ENCODE measurements around the gene RAB1B. TPM values are rescaled to one million over a fixed set of nuclear protein-coding genes. Genes with fewer than 3 reads are reported as not detected.

Gene RAB1B
- total RNA-seq, 1 experiment from 2014 or later: 380 TPM

GRCh38 chr11:66293777-66294625, 25.6 kb downstream of the RAB1B start:
- no peaks in the 10 kb centered on the region for H3F3A ChIP-seq (ENCODE audit: low read length, unreplicated experiment)
- ChIA-PET CTCF (no interaction called here), POLR2A (ENCODE audit: unreplicated experiment) (no interaction called here)
- H3K4me3 ChIP-seq (ENCODE audit: low read length): no peak overlapping the region
- ATAC-seq: no peak
- TF ChIP-seq EZH2phosphoT487 (IDR thresholded peaks at IDR 0.05; ENCODE audit: borderline replicate concordance, low read length): no peak
- TF ChIP-seq CTCF (conservative IDR thresholded peaks at IDR 0.05; ENCODE audit: low read depth, low read length): no peak
- no peak for TF ChIP-seq EZH2 (IDR thresholded peaks at IDR 0.05; ENCODE audit: low read length, unreplicated experiment)
- H3K4me2 ChIP-seq (ENCODE audit: low read length): no peak overlapping the region
- H2AFZ ChIP-seq (ENCODE audit: low read length): no peak overlapping the region
- no peaks in the 10 kb centered on the region for H3K9me2 ChIP-seq (replicated peaks; ENCODE audit: low read length)
- H4K20me1 ChIP-seq (ENCODE audit: low read length): no peaks in the 10 kb centered on the region
- intact Hi-C loops (cut with micrococcal nuclease): no loop called here
- no peak overlapping the region for H3K27ac ChIP-seq (ENCODE audit: low read length)
- H3K9ac ChIP-seq (ENCODE audit: low read length): no peak overlapping the region
- no TSS peak for BruUV-seq (replicated peaks)
- H3K79me2 ChIP-seq (ENCODE audit: low read length): no peaks in the 10 kb centered on the region
- peaks cover 9% of the 10 kb centered on the region for H3K4me1 ChIP-seq (ENCODE audit: insufficient read depth, low read length)
- peaks cover 12% of the 10 kb centered on the region for H3K27me3 ChIP-seq (ENCODE audit: low read length)
- no peaks in the 10 kb centered on the region for H3K9me3 ChIP-seq (ENCODE audit: low read length)
- H3K36me3 ChIP-seq (ENCODE audit: low read depth, low read length): no peaks in the 10 kb centered on the region
- no peak for DNase-seq

- Histone ChIP-seq H3K9me3 (ENCODE audit: low read length) (no peaks in the 10 kb centered on the region), H3K36me3 (ENCODE audit: low read depth, low read length) (no peaks in the 10 kb centered on the region), H3K4me2 (ENCODE audit: low read length) (no peak overlapping the region), H3K9ac (ENCODE audit: low read length) (no peak overlapping the region), H4K20me1 (ENCODE audit: low read length) (no peaks in the 10 kb centered on the region), H3K79me2 (ENCODE audit: low read length) (no peaks in the 10 kb centered on the region), H3F3A (ENCODE audit: low read length, unreplicated experiment) (no peaks in the 10 kb centered on the region), H3K27ac (ENCODE audit: low read length) (no peak overlapping the region), H2AFZ (ENCODE audit: low read length) (no peak overlapping the region), H3K4me3 (ENCODE audit: low read length) (no peak overlapping the region), H3K27me3 (ENCODE audit: low read length) (peaks cover 12% of the 10 kb centered on the region), H3K9me2 (replicated peaks; ENCODE audit: low read length) (no peaks in the 10 kb centered on the region), H3K4me1 (ENCODE audit: insufficient read depth, low read length) (peaks cover 5% of the 10 kb centered on the region)
- ATAC-seq: no peak
- no peak for DNase-seq
- intact Hi-C loops (cut with micrococcal nuclease): no loop called here
- ChIA-PET CTCF (no interaction called here), POLR2A (ENCODE audit: unreplicated experiment) (no interaction called here)
- no peak for TF ChIP-seq EZH2phosphoT487 (IDR thresholded peaks at IDR 0.05; ENCODE audit: borderline replicate concordance, low read length)
- no peak for TF ChIP-seq CTCF (conservative IDR thresholded peaks at IDR 0.05; ENCODE audit: low read depth, low read length)
- no peak for TF ChIP-seq EZH2 (IDR thresholded peaks at IDR 0.05; ENCODE audit: low read length, unreplicated experiment)
- BruUV-seq (replicated peaks): no TSS peak
Measured at GRCh38 chr11:66294626-66295620, 26.5 kb downstream of the RAB1B start.

Measured in PC-3 (cell line).